NCI-H2196 treated with DMSO at 0.1 percent for 48 hours (cell line): ENCODE results near the gene NUBPL.
A peak's percentile ranks its signal among the peaks of the same experiment; 100 is the strongest.

Source experiments
- DNase-seq: peaks from one replicate; lab custom pipeline; 2025; ENCODE audit not compliant: unreplicated experiment; lab: John Stamatoyannopoulos, UW

Gene NUBPL

GRCh38 chr14:31561155-31561846, at the start of gene NUBPL:
Gene NUBPL (plus strand): TSS chr14:31561404. CDS start chr14:31561440, 36 bp downstream.
- DNase-seq: peak; percentile 74

GRCh38 chr14:31527087-31527486, 34.1 kb upstream of the NUBPL start:
- DNase-seq: no peak

GRCh38 chr14:31527546-31527945, 33.7 kb upstream of the NUBPL start:
- no peak for DNase-seq

GRCh38 chr14:31529053-31529452, 32.2 kb upstream of the NUBPL start:
- no peak for DNase-seq

- no peak for DNase-seq
These were observed 31.1 kb upstream of the NUBPL start for GRCh38 chr14:31530136-31530535.

- no peak for DNase-seq
These were observed 24.8 kb upstream of the NUBPL start for GRCh38 chr14:31536201-31536960.

- no peak for DNase-seq
These were observed 19.5 kb upstream of the NUBPL start for GRCh38 chr14:31541702-31542101.

GRCh38 chr14:31543969-31544799, 17.0 kb upstream of the NUBPL start:
- DNase-seq: no peak

GRCh38 chr14:31544816-31545215, 16.4 kb upstream of the NUBPL start:
- no peak for DNase-seq

GRCh38 chr14:31545328-31545727, 15.9 kb upstream of the NUBPL start:
- DNase-seq: no peak

GRCh38 chr14:31549817-31550216, 11.4 kb upstream of the NUBPL start:
- no peak for DNase-seq

- DNase-seq: no peak
These were observed 10.6 kb upstream of the NUBPL start for GRCh38 chr14:31550589-31550988.

- no peak for DNase-seq
These were observed 5.0 kb upstream of the NUBPL start for GRCh38 chr14:31556191-31556590.

- DNase-seq: no peak
These were observed 1.3 kb upstream of the NUBPL start for GRCh38 chr14:31559939-31560338.

- no peak for DNase-seq
These were observed 447 bp upstream of the NUBPL start for GRCh38 chr14:31560759-31561154.

GRCh38 chr14:31564194-31564593, 3.0 kb downstream of the NUBPL start:
- DNase-seq: no peak

GRCh38 chr14:31566456-31566855, 5.3 kb downstream of the NUBPL start:
- no peak for DNase-seq

- DNase-seq: no peak
These were observed 6.5 kb downstream of the NUBPL start for GRCh38 chr14:31567655-31568054.

GRCh38 chr14:31568161-31568560, 7.0 kb downstream of the NUBPL start:
- DNase-seq: no peak

- no peak for DNase-seq
These were observed 7.5 kb downstream of the NUBPL start for GRCh38 chr14:31568671-31569070.

GRCh38 chr14:31572955-31573354, 11.8 kb downstream of the NUBPL start:
- no peak for DNase-seq

- no peak for DNase-seq
These were observed 15.7 kb downstream of the NUBPL start for GRCh38 chr14:31576949-31577348.
